ENCODE measurements around the gene MSMP.

DNA sequence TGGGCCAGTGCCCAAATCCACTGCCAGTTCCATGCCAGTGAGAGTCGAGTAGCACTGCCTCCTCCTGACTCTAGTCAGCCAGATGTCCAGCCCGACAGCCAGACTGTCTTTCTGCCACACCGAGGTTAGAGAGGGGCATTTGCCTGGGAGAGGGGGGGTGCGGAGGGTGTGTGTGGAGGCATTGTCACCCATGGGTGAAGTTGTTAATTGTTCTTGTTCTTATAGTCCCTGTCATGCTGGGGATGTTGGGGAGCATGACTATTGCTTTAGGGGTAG lies 3.9 kb downstream of the MSMP start:
- TF ChIP-seq, protein P1, sequence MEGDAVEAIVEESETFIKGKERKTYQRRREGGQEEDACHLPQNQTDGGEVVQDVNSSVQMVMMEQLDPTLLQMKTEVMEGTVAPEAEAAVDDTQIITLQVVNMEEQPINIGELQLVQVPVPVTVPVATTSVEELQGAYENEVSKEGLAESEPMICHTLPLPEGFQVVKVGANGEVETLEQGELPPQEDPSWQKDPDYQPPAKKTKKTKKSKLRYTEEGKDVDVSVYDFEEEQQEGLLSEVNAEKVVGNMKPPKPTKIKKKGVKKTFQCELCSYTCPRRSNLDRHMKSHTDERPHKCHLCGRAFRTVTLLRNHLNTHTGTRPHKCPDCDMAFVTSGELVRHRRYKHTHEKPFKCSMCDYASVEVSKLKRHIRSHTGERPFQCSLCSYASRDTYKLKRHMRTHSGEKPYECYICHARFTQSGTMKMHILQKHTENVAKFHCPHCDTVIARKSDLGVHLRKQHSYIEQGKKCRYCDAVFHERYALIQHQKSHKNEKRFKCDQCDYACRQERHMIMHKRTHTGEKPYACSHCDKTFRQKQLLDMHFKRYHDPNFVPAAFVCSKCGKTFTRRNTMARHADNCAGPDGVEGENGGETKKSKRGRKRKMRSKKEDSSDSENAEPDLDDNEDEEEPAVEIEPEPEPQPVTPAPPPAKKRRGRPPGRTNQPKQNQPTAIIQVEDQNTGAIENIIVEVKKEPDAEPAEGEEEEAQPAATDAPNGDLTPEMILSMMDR (conservative IDR thresholded peaks at IDR 0.05; ENCODE audit: low read depth in 2 of 2) = no peak
- TF ChIP-seq POLR2AphosphoS5 (IDR thresholded peaks at IDR 0.05; ENCODE audit: low read depth) (no peak), STAT1 (IDR thresholded peaks at IDR 0.05; ENCODE audit: unreplicated experiment) (no peak)

All from GM23338 (cell line).